ENCODE data around the gene GMNC. TPM values are rescaled to one million over a fixed set of nuclear protein-coding genes. Genes with fewer than 3 reads are reported as not detected.

Gene GMNC
- total RNA-seq, 1 experiment from 2014 or later = 0.27 TPM

DNA sequence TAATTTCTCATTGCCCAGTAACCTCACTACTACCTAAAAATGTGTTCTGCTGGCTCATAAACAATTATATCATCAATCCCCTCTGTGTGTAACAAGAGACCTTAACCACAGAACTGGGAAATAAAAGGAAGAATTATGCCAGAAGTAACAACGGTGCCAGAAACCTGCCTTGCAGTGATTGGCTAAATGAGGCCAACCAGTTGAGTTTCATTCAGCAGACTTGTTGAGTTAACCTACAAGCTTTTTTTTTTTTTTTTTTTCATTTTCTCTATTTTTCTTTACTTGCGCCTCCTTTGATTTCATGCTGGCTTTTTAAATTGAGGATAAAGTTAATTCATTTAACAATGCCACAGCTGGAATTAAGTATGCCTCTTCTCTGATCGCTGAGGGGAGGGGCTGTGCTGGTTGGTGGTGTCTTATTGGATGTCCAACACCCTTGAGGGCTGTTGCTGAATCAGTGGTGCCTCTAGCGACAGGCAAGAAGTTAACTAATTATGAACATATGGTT is 30.0 kb upstream of the GMNC start:
- intact Hi-C loops (cut with micrococcal nuclease) = no loop called here
- no peaks in the 10 kb centered on the region for H3K36me3 ChIP-seq (ENCODE audit: control insufficient read depth in 1 of 2, insufficient read depth in 2 of 2, low read length in 2 of 2)
- no peak overlapping the region for H3K9ac ChIP-seq (ENCODE audit: low read length)
- no peaks in the 10 kb centered on the region for H3K79me2 ChIP-seq (ENCODE audit: insufficient read depth, low read length)
- H3K27ac ChIP-seq (ENCODE audit: low read depth, low read length) = no peak overlapping the region
- CTCF ChIA-PET = interaction anchor here (1.9 kb wide), 1 partner anchor 8 kb away, joined by 7 read pairs; no protein-coding TSS in a partner anchor
- H3K9me3 ChIP-seq (ENCODE audit: control insufficient read depth in 1 of 2, insufficient read depth in 1 of 2, low read depth in 1 of 2, low read length in 2 of 2) = no peaks in the 10 kb centered on the region
- no peak for DNase-seq (ENCODE audit: low read depth, low spot score)
- peak; percentile 60; the same call in 1 of the 2 replicates for ATAC-seq
- H3K4me3 ChIP-seq (replicated peaks in 1 of 2; ENCODE audit: low read depth in 1 of 2, low read length in 2 of 2) = no peak overlapping the region
- no TSS peak for BruUV-seq (replicated peaks)
- no peaks in the 10 kb centered on the region for H3K27me3 ChIP-seq (ENCODE audit: insufficient read depth, low read length)
- TF ChIP-seq, protein P1, sequence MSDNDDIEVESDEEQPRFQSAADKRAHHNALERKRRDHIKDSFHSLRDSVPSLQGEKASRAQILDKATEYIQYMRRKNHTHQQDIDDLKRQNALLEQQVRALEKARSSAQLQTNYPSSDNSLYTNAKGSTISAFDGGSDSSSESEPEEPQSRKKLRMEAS (IDR thresholded peaks at IDR 0.05) = no peak
- TF ChIP-seq POLR2AphosphoS5 (IDR thresholded peaks at IDR 0.05; ENCODE audit: low read depth, low read length) = no peak
- no peak for TF ChIP-seq JUND (IDR thresholded peaks at IDR 0.05)
- TF ChIP-seq SRF (IDR thresholded peaks at IDR 0.05; ENCODE audit: low read depth) = no peak
- no peak for TF ChIP-seq ZFX (IDR thresholded peaks at IDR 0.05)
- TF ChIP-seq CTCF (IDR thresholded peaks at IDR 0.05 in 2 of 3, conservative IDR thresholded peaks at IDR 0.05 in 1 of 3; ENCODE audit: borderline replicate concordance in 1 of 3, insufficient read depth in 1 of 3, low read depth in 2 of 3, low read length in 2 of 3) = no peak
- TF ChIP-seq ELF1 (IDR thresholded peaks at IDR 0.05; ENCODE audit: borderline replicate concordance, low read depth) = no peak
- TF ChIP-seq EGR1 (IDR thresholded peaks at IDR 0.05; ENCODE audit: low read depth) = no peak
- TF ChIP-seq SIN3A (IDR thresholded peaks at IDR 0.05; ENCODE audit: low read depth) = no peak
- TF ChIP-seq REST (IDR thresholded peaks at IDR 0.05; ENCODE audit: low read depth) = no peak
- TF ChIP-seq FOSL1 (IDR thresholded peaks at IDR 0.05; ENCODE audit: low read depth) = no peak
- TF ChIP-seq TCF7L2 (IDR thresholded peaks at IDR 0.05; ENCODE audit: borderline replicate concordance, extremely low read depth, insufficient read depth, insufficient read length) = no peak
- TF ChIP-seq EZH2 (IDR thresholded peaks at IDR 0.05) = no peak
- H2AFZ ChIP-seq (ENCODE audit: low read depth, low read length, poor library complexity, severe bottlenecking) = peak overlapping the region; percentile 8
- H4K20me1 ChIP-seq (ENCODE audit: insufficient read depth) = no peaks in the 10 kb centered on the region
- no peak overlapping the region for H3K4me2 ChIP-seq (ENCODE audit: low read length)
- H3K4me1 ChIP-seq (ENCODE audit: control insufficient read depth in 1 of 2, insufficient read depth in 2 of 2, low read length in 2 of 2) = no peaks in the 10 kb centered on the region
- no peaks in the 10 kb centered on the region for H3K9me2 ChIP-seq (ENCODE audit: insufficient read depth)
- RAD21 ChIA-PET (ENCODE audit: low non-redundant PET in 1 of 2, low total read pairs in 2 of 2, uncharacterized antibody in 2 of 2, unreplicated experiment in 2 of 2) = no interaction called here
- POLR2A ChIA-PET = interaction anchor here (0.6 kb wide), 1 partner anchor 268 kb away, joined by 3 read pairs; no protein-coding TSS in a partner anchor

Measured in HCT116 (cell line).